GM19025 (cell line): Measurements from ENCODE around the gene ACACB.
"Not testable (repeated sequence)": the region's sequence is repeated elsewhere in the genome, so short reads cannot be mapped to it uniquely, and the experiment has no call there.

Source experiments
- ATAC-seq: cut with Tn5 transposase; IDR thresholded peaks from one replicate; pipeline ENCODE4 v1.9.1; 2021; ENCODE audit warnings: mild to moderate bottlenecking, low read depth, moderate library complexity; ENCODE audit not compliant: unreplicated experiment

ACACB gene

DNA sequence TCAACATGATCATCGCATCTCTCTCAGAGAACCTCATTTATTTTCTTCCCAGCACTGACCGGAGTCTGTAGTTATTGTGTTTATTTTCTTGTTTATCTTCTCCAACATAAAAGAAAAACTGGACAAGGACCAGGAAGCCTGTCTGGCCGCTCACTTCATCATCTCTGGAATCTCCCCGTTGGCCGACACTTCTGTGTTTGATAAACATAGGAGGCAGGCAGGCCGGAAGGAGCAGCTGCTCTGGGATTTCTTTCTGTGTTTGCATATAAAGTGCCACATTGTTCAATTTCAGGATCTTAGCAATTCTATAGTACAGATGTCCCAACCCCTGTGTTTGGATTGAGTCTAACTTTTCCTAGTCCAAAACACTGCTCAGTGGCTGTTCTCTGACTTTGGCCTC lies 53.3 kb downstream of the ACACB start:
- no peak for ATAC-seq

DNA sequence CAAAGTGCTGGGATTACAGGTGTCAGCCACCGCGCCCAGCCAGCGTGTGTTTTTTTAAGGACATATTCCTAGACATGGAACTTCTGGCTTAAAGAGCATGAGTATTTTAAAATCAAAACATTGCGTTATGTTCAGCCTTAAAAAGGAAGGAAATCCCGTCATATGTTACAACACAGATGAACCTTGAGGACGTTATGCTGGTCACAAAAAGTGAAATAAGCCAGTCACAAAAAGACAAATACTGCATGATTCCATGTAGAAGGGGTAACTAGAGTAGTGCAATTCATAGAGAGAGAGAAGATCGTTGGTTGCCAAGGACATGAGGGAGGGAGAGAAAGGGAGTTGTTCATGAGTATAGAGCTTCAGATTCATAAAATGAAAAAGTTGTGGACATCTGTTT lies 53.9 kb downstream of the ACACB start:
- ATAC-seq: no peak

GRCh38 chr12:109172787-109173186 lies 56.4 kb downstream of the ACACB start:
- ATAC-seq: not testable (repeated sequence)

GRCh38 chr12:109173443-109174240 lies 57.3 kb downstream of the ACACB start:
- ATAC-seq: no peak

- no peak for ATAC-seq
These were observed 58.1 kb downstream of the ACACB start for GRCh38 chr12:109174468-109174867.

DNA sequence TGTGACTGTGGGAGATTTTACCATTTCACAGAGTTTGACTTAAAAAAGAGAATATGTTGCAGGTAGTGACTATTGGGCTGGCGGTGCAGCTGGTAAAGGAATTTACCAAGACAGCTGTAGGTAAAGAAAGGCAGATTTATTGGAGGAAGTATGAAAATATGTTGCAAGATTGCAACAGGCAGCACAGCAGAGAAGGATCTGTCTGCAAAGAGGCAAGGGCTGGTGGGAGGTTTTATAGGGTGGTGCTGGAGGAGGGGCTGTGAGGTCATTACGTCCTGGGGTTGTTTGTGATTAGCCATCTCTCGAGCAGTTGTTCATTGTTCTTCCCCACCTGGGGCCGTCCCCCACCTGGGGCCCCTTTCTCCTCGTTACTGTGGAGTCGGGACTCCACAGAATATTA lies 62.1 kb downstream of the ACACB start:
- no peak for ATAC-seq

GRCh38 chr12:109179927-109180326 lies 63.5 kb downstream of the ACACB start:
- ATAC-seq: no peak

- ATAC-seq: no peak
These were observed 65.9 kb downstream of the ACACB start for GRCh38 chr12:109182041-109182839.

GRCh38 chr12:109185441-109185840 lies 69.1 kb downstream of the ACACB start:
- ATAC-seq: no peak

GRCh38 chr12:109186993-109187653 lies 70.7 kb downstream of the ACACB start:
- no peak for ATAC-seq

DNA sequence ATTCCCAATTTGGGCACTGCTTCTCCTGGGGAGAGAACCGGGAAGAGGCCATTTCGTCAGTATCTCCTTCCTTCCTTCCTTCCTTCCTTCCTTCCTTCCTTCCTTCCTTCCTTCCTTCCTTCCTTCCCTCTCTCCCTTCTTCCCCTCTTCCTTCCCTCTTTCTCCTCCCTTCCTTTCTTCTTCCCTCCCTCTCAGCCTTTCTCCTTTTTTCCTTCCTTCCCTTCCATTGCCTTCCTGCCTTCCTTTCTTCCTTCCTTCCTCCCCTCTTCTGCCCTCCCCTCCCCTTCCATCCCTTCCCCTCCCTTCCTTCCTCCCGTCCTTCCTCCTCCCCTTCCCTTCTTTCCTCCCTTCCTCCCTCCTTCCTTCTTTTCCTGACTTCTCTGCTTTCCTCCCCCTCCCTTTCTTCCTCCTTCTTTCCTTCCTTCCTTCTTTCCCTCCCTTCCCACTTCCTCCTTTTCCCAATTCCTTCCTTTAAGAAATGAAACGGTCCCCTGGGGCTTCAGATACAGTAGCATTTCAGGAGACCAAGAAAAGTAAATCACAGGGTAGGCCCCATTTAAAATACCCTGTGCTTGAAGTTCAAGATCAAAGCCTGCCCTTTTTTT lies 71.8 kb downstream of the ACACB start:
- no peak for ATAC-seq

GRCh38 chr12:109189291-109189690 lies 72.9 kb downstream of the ACACB start:
- ATAC-seq: no peak

DNA sequence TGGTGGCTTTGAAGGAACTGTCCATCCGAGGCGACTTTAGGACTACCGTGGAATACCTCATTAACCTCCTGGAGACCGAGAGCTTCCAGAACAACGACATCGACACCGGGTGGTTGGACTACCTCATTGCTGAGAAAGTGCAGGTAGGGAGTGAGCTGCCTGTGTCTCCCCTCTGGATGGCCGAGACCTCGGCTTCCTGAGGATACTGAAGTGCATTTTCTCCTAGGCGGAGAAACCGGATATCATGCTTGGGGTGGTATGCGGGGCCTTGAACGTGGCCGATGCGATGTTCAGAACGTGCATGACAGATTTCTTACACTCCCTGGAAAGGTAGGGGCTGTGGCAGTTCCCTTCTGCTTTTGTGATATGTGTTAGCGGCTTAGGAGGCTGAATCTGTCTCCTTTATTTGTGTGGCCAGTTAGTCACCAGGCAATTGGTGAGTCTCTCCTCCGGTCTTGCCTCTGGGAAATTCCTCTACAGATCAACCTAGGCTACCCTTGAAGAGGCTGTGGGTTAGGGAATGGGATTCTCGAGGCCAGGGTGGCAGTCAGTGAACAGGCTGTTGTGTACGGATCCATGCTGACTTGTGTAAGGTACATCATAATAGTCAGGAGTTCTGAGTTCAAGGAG lies 75.3 kb downstream of the ACACB start:
- ATAC-seq: no peak

DNA sequence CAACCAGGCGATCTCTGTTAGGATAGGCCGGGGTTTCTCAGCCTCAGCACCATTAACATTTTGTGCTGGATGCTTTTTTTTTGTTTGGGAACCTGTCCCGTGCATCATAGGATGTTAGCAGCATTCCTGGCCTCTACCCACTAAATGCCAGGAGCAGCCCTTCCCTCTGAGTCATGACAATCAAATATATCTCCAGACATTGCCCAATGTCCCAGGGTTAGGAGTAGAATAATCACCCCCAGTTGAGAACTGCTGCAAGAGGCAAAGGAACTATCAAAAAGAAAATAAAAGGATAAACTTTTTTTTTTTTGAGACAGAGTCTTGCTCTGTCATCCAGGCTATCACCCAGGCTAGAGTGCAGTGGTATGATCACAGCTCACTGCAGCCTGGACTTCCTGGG lies 76.0 kb downstream of the ACACB start:
- no peak for ATAC-seq

DNA sequence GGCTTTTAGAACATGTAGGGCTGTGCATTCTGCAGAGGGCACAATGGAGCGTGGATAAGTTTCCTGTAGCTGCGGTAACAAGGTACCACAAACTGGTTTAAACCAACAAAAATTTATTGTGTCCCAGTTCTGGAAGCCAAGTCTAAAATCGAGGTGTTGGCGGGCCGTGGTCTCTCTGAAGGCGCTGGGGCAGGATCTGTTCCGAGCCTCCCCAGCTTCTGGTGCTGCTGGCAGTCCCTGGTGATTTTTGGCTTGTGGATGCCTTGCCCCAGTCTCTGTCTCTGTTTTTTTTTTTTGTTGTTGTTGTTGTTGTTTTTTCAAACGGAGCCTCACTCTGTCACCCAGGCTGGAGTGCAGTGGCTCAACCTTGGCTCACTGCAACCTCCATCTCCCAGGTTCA lies 77.5 kb downstream of the ACACB start:
- no peak for ATAC-seq

DNA sequence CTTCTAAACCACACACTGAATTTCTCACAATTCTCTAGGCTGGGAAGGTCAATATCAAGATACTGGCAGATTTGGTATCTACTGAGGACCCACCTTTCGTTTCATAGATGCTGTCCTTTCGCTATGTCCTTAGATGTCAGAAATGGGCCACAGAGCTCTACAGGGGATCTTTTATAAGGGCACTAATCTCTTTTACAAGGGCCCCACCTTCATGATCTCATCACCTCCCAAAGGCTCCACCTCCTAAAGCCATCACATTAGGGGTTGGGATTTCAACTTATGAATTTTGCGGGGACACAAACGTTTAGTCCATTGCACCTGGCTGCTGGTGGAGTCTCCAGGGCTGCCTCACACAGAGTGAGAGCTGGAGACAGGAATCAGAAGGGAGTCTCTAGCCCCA lies 79.9 kb downstream of the ACACB start:
- no peak for ATAC-seq

DNA sequence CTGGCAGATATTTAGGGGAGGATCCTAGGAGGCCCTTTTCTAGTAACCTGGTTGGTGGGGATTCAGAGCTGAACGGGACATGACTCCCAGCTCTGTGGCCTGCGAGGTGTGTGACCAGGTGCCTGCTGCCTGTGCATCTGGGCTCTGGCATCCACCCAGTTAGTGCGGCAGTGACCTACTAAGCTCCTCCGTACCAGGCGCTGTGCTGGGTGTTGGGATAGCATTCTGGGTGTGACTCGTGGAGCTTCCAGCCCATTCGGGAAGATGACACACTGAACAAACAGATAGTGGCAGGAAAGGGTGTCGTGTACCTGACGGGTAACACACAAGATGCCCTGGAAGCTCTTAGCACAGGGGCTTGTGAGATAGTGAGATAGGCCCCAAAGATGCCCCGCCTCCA lies 80.9 kb downstream of the ACACB start:
- ATAC-seq: no peak

DNA sequence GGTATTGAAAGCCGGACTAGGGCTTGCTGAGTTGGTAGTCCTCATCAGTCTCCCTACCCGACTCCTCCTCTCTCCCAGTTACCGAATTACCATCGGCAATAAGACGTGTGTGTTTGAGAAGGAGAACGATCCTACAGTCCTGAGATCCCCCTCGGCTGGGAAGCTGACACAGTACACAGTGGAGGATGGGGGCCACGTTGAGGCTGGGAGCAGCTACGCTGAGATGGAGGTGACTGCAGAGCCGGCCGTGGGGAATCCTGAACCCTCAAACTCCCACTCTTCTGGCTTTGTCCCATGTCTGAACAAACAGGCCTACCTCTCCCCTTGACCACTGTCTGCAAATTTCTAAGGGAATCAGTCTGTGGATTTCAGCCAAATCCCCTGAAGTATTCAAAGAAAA lies 82.9 kb downstream of the ACACB start:
- ATAC-seq: no peak

DNA sequence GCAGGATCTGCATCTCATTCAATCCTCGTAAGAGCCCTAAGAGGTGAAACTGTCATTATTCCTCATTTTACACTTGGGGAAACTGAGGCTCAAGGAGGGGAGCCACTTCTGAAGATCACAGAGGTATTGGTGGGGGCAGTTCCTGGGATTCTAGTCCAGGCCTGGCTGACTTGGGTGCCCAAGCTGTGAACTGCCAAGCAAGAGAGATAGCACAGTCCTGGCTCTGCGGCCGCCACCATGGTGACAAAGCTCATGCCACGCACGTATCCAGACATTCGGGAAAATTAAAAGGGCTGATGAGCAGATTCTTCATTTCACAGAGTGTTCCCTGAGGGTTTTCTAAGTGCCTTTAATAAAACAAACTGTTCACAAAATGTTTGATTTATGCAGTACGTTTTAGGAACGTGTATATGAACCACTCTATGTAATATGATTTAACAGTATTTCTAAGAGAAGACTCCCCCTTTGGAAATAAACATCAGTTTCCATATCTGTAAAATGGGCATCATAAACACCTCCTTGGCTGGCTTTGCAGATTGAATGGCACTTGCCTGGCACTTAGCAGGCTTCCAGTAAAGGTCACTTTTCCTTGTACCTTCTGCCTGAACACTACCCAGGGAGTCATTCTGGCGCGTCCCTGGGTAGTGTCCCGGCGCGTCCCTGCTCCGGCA lies 84.6 kb downstream of the ACACB start:
- ATAC-seq: no peak

- ATAC-seq: no peak
These were observed 85.1 kb downstream of the ACACB start for GRCh38 chr12:109201496-109201885.
